H1 (cell line): ENCODE results near the gene LDAH.

Source experiments
- BACH1 ChIP-seq: IDR thresholded peaks from 2 replicates; pipeline ENCODE4 v1.6.1; 2012; ENCODE audit warnings: low read length, improper control_type of control experiment
- CREB1 ChIP-seq: IDR thresholded peaks from 2 replicates; pipeline ENCODE4 v1.6.1; 2012; ENCODE audit warnings: inconsistent platforms
- CTCF ChIP-seq, 3 experiments: IDR thresholded peaks; 1 replicate in 2 of 3; 2 replicates in 1 of 3; pipeline versions ENCODE4 v1.5.1 to v1.6.1; 2011; ENCODE audit warnings: low read length in 3 of 3, mild to moderate bottlenecking in 3 of 3, inconsistent platforms in 2 of 3, low read depth in 1 of 3, moderate library complexity in 1 of 3; ENCODE audit not compliant: insufficient read depth in 1 of 3; ENCODE audit errors: control extremely low read depth in 1 of 3
- E2F6 ChIP-seq: IDR thresholded peaks from 2 replicates; pipeline ENCODE4 v1.6.1; 2012; ENCODE audit warnings: inconsistent platforms
- EP300 ChIP-seq, 2 experiments: IDR thresholded peaks; 1 replicate in 1 of 2; 2 replicates in 1 of 2; pipeline ENCODE4 v1.6.1; 2011 to 2012; ENCODE audit warnings: low read depth in 2 of 2, low read length in 2 of 2, mild to moderate bottlenecking in 2 of 2, borderline replicate concordance in 1 of 2, inconsistent platforms in 1 of 2, moderate library complexity in 1 of 2
- GABPA ChIP-seq: IDR thresholded peaks from 2 replicates; pipeline ENCODE4 v1.6.1; 2011; ENCODE audit warnings: mild to moderate bottlenecking, low read length, moderate library complexity, borderline replicate concordance; ENCODE audit not compliant: insufficient read depth
- JUN ChIP-seq: IDR thresholded peaks from 2 replicates; pipeline ENCODE4 v1.6.1; 2011; ENCODE audit warnings: low read depth, mild to moderate bottlenecking, improper control_type of control experiment, low read length
- NANOG ChIP-seq: IDR thresholded peaks from 2 replicates; pipeline ENCODE4 v1.6.1; 2011; ENCODE audit warnings: low read length, low read depth, mild to moderate bottlenecking, inconsistent platforms; ENCODE audit not compliant: insufficient read depth, poor library complexity, severe bottlenecking
- POLR2A ChIP-seq, 2 experiments: IDR thresholded peaks; 1 replicate in 1 of 2; 2 replicates in 1 of 2; pipeline ENCODE4 v1.6.1; 2011; ENCODE audit warnings: low read depth in 2 of 2, low read length in 2 of 2, mild to moderate bottlenecking in 2 of 2; ENCODE audit errors: control extremely low read depth in 1 of 2
- POLR2AphosphoS5 ChIP-seq: IDR thresholded peaks from 2 replicates; pipeline ENCODE4 v1.6.1; 2011; ENCODE audit warnings: low read depth, low read length
- USF2 ChIP-seq: IDR thresholded peaks from 2 replicates; pipeline ENCODE4 v1.6.1; 2011; ENCODE audit warnings: low read length, improper control_type of control experiment
- ZNF274 ChIP-seq: IDR thresholded peaks from 2 replicates; pipeline ENCODE4 v1.7.0; 2012; ENCODE audit warnings: low read length, borderline replicate concordance; ENCODE audit errors: extremely low read depth
- TF ChIP-seq, protein P1 (sequence below): IDR thresholded peaks from 2 replicates; pipeline ENCODE4 v1.6.1; 2012; ENCODE audit warnings: inconsistent platforms

DNA sequence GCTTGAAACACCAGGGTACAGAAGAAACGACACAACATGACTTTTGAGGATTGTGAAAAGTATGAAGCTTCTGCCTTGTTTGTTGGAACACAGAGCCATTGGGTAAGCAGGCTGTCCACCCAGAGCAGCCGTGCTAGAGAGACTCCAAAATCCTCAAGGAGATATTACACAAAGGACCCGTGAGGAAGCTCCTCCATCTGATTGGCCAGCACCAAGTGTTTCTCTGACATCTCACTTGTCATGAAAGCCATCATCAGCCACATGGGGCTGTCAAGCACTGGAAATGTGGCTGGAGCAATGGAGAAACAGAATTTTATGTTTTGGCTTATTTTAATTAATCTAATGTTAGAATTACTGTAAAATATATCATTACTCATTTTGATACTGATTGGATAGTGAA lies 29.8 kb upstream of the LDAH start:
- no peak for TF ChIP-seq CTCF (IDR thresholded peaks at IDR 0.05; ENCODE audit: control extremely low read depth in 1 of 3, insufficient read depth in 1 of 3, low read depth in 1 of 3, low read length in 3 of 3)
- no peak for TF ChIP-seq ZNF274
- TF ChIP-seq JUN: no peak
- no peak for TF ChIP-seq NANOG
- no peak for TF ChIP-seq E2F6
- TF ChIP-seq POLR2AphosphoS5: no peak
- no peak for TF ChIP-seq EP300 (IDR thresholded peaks at IDR 0.05; ENCODE audit: borderline replicate concordance in 1 of 2, low read depth in 2 of 2, low read length in 2 of 2)
- TF ChIP-seq, protein P1, sequence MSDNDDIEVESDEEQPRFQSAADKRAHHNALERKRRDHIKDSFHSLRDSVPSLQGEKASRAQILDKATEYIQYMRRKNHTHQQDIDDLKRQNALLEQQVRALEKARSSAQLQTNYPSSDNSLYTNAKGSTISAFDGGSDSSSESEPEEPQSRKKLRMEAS: no peak
- TF ChIP-seq USF2: no peak
- no peak for TF ChIP-seq CREB1
- TF ChIP-seq POLR2A (IDR thresholded peaks at IDR 0.05; ENCODE audit: control extremely low read depth in 1 of 2, low read depth in 2 of 2, low read length in 2 of 2): no peak
- TF ChIP-seq GABPA: no peak
- no peak for TF ChIP-seq BACH1
